GM23338 (cell line): ENCODE results near the gene ADCY3. TPM values are rescaled to one million over a fixed set of nuclear protein-coding genes. Genes with fewer than 3 reads are reported as not detected.

ENCODE experiments used
- ATAC-seq: fragments of 200-7000 bp; cut with Tn5 transposase; 3 replicates; pipeline ENCODE4 v1.9.1; 2020
- DNase-seq: peaks from one replicate; pipeline ENCODE4 v3.0.0-alpha.2; 2015; ENCODE audit warnings: low spot score
- H2AFZ ChIP-seq: fragments of 200-600 bp; sonication (generic); 2 replicates; pipeline ENCODE4 v1.8.0; 2016; ENCODE audit warnings: antibody characterized with exemption, mild to moderate bottlenecking, moderate library complexity
- H3F3A ChIP-seq: fragments of 200-600 bp; sonication (generic); replicated peaks from 2 replicates; pipeline ENCODE4 v1.8.0; 2017; ENCODE audit warnings: antibody characterized with exemption, mixed run types, low read depth
- H3K27ac ChIP-seq: fragments of 200-600 bp; sonication (generic); 2 replicates; pipeline ENCODE4 v1.6.1; 2016; ENCODE audit warnings: low read depth
- H3K27me3 ChIP-seq: fragments of 200-600 bp; sonication (generic); 2 replicates; pipeline ENCODE4 v1.8.0; 2016; ENCODE audit warnings: mild to moderate bottlenecking, mixed run types, moderate library complexity; ENCODE audit not compliant: insufficient read depth
- H3K36me3 ChIP-seq: fragments of 200-600 bp; sonication (generic); 2 replicates; pipeline ENCODE4 v1.8.0; 2016; ENCODE audit warnings: mild to moderate bottlenecking; ENCODE audit not compliant: insufficient read depth
- H3K4me1 ChIP-seq: fragments of 200-600 bp; sonication (generic); 2 replicates; pipeline ENCODE4 v1.8.0; 2016; ENCODE audit warnings: mild to moderate bottlenecking, moderate library complexity; ENCODE audit not compliant: insufficient read depth
- H3K4me2 ChIP-seq: fragments of 200-600 bp; sonication (generic); 2 replicates; pipeline ENCODE4 v1.7.1; 2017; ENCODE audit warnings: mixed run types
- H3K4me3 ChIP-seq: fragments of 200-600 bp; sonication (generic); 2 replicates; pipeline ENCODE4 v1.6.1; 2016; ENCODE audit warnings: mixed run types
- H3K79me2 ChIP-seq: fragments of 200-600 bp; sonication (generic); replicated peaks from 2 replicates; pipeline ENCODE4 v1.8.0; 2017; ENCODE audit warnings: mild to moderate bottlenecking; ENCODE audit not compliant: insufficient read depth
- H3K9me2 ChIP-seq: fragments of 200-600 bp; sonication (generic); 2 replicates; pipeline ENCODE4 v1.8.0; 2017; ENCODE audit not compliant: insufficient read depth
- H4K20me1 ChIP-seq: fragments of 200-600 bp; sonication (generic); replicated peaks from 2 replicates; pipeline ENCODE4 v1.8.0; 2017; ENCODE audit warnings: mild to moderate bottlenecking; ENCODE audit not compliant: insufficient read depth
- H3K27ac Mint-ChIP-seq: 2 replicates; pipeline ENCODE4 v1.8.0; 2020; ENCODE audit warnings: inconsistent platforms, mild to moderate bottlenecking, moderate library complexity, mixed read lengths
- H3K27me3 Mint-ChIP-seq: 3 replicates; pipeline ENCODE4 v1.8.0; 2022; ENCODE audit warnings: low read depth, mild to moderate bottlenecking, moderate library complexity, mixed read lengths, inconsistent platforms; ENCODE audit not compliant: insufficient read depth, poor library complexity
- H3K36me3 Mint-ChIP-seq: 3 replicates; pipeline ENCODE4 v1.8.0; 2021; ENCODE audit warnings: low read depth, mild to moderate bottlenecking, inconsistent platforms, moderate library complexity, mixed read lengths
- H3K4me1 Mint-ChIP-seq: 3 replicates; pipeline ENCODE4 v1.8.0; 2020; ENCODE audit warnings: mild to moderate bottlenecking, inconsistent platforms, mixed read lengths
- H3K4me3 Mint-ChIP-seq: 3 replicates; pipeline ENCODE4 v1.8.0; 2021; ENCODE audit warnings: moderate library complexity, mild to moderate bottlenecking, inconsistent platforms, mixed read lengths
- H3K9me3 Mint-ChIP-seq: 3 replicates; pipeline ENCODE4 v1.8.0; 2020; ENCODE audit warnings: moderate library complexity, mild to moderate bottlenecking, inconsistent platforms, mixed read lengths
- CREB1 ChIP-seq: fragments of 250-450 bp; sonication (Bioruptor Pico); IDR thresholded peaks from 2 replicates; pipeline ENCODE4 v1.5.0; 2020; ENCODE audit warnings: low read depth, mild to moderate bottlenecking, moderate library complexity
- EZH2 ChIP-seq: fragments of 200-600 bp; sonication (generic); IDR thresholded peaks from one replicate; pipeline ENCODE4 v1.8.0; 2017; ENCODE audit warnings: antibody characterized with exemption, mild to moderate bottlenecking, low read depth; ENCODE audit not compliant: unreplicated experiment
- EZH2phosphoT487 ChIP-seq: fragments of 200-600 bp; sonication (generic); IDR thresholded peaks from one replicate; pipeline ENCODE4 v1.8.1; 2018; ENCODE audit warnings: antibody characterized with exemption; ENCODE audit not compliant: unreplicated experiment
- JUNB ChIP-seq: IDR thresholded peaks from one replicate; pipeline ENCODE4 v1.6.1; 2016; ENCODE audit warnings: antibody characterized with exemption; ENCODE audit not compliant: unreplicated experiment
- NANOG ChIP-seq: IDR thresholded peaks from 2 replicates; pipeline ENCODE4 v1.6.1; 2016; ENCODE audit warnings: antibody characterized with exemption, borderline replicate concordance
- POLR2AphosphoS5 ChIP-seq: IDR thresholded peaks from 2 replicates; pipeline ENCODE4 v1.6.1; 2016; ENCODE audit warnings: antibody characterized with exemption, low read depth
- STAT1 ChIP-seq: IDR thresholded peaks from one replicate; pipeline ENCODE4 v1.6.1; 2016; ENCODE audit warnings: antibody characterized with exemption; ENCODE audit not compliant: unreplicated experiment
- ZNF114 ChIP-seq: fragments of 250-450 bp; sonication (Bioruptor Pico); IDR thresholded peaks from 2 replicates; pipeline ENCODE4 v1.5.0; 2020; ENCODE audit warnings: mild to moderate bottlenecking, moderate library complexity
- ZNF331 ChIP-seq: fragments of 250-450 bp; sonication (Bioruptor Pico); IDR thresholded peaks from 2 replicates; pipeline ENCODE4 v1.5.0; 2020; ENCODE audit warnings: low read depth, mild to moderate bottlenecking, moderate library complexity
- polyA plus RNA-seq: library from polyadenylated mRNA; unstranded; fragments of >200 nt; fragmentation: Nextera tagmentation; extraction: Ambion mirVana; gene quantifications from 2 replicates; pipeline ENCODE4 v1.2.1, GENCODE V29; 2016
- total RNA-seq: library from RNA; depleted of rRNA; stranded (reverse); fragments of >200 nt; shearing (Covaris generic); gene quantifications from 2 replicates; pipeline ENCODE4 v1.2.3, GENCODE V29; 2014
- TF ChIP-seq, protein P1 (sequence below): IDR thresholded peaks from 2 replicates; pipeline ENCODE4 v1.6.1; 2016; ENCODE audit warnings: antibody characterized with exemption
- TF ChIP-seq, protein P2 (sequence below): IDR thresholded peaks from one replicate; pipeline ENCODE4 v1.6.1; 2018; ENCODE audit warnings: antibody characterized with exemption; ENCODE audit not compliant: unreplicated experiment
- TF ChIP-seq, protein P3 (sequence below), 2 experiments: fragments of 200-600 bp in 1 of 2; sonication (generic) in 1 of 2; conservative IDR thresholded peaks; 2 replicates each; pipeline versions ENCODE4 v1.5.1 to v1.6.1; 2016 to 2017; ENCODE audit warnings: antibody characterized with exemption in 2 of 2, low read depth in 2 of 2, mild to moderate bottlenecking in 2 of 2, moderate library complexity in 1 of 2
- TF ChIP-seq, protein P4 (sequence below): fragments of 250-450 bp; sonication (Bioruptor Pico); IDR thresholded peaks from 2 replicates; pipeline ENCODE4 v1.5.0; 2020; ENCODE audit warnings: mild to moderate bottlenecking, moderate library complexity

Gene ADCY3
- total and polyA plus RNA-seq, 2 experiments from 2014 or later, result 9.7 to 32.4 TPM

DNA sequence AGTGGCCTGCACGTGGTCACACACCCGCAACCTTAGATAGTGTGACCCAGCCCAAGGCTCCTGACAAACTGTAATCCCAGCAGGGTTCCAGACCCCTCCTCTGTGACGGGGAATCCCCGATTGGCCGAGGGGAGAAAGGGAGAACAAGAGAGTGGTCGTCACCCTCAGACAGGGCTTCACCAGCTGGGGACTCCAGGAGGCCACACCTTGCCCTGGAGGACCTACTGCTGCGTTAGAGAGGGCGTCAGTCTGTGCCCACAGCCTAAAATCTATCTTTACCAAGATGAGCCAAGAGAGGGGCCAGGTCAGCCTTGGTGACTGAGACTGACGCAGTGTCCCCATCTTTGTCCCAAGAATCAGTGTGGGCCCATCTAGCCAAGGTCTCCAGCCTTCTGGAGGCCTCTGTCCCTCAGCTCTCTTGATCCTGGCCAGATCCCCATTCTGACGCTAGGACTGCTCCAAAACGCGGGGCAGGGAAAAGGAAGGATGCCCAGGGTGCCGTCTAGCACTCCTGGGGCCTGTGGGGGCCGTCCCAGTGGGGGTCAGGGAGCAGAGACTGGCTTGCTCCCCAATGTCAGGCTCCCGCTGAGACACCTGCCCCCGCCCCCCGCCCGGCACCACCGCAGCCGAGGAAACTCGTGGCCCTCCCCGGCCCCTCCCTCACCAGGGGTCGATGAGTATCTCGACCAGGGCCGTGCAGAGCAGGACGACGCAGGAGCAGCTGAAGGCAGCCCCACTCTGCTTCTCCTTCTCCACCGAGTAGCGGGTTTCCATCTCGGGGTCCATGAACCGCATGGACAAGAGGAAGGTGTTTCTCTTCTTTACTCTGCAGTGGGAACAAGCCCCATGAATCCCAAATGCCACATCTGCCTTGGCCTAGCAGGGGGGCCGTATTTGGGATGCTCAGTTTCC lies 86.0 kb downstream of the ADCY3 start:
- Mint-ChIP-seq H3K4me1 (peaks cover 17% of the 10 kb centered on the region), H3K36me3 (peaks cover 52% of the 10 kb centered on the region), H3K27me3 (peaks cover 7% of the 10 kb centered on the region), H3K4me3 (no peak overlapping the region), H3K9me3 (no peaks in the 10 kb centered on the region), H3K27ac (no peak overlapping the region)
- TF ChIP-seq, protein P1, sequence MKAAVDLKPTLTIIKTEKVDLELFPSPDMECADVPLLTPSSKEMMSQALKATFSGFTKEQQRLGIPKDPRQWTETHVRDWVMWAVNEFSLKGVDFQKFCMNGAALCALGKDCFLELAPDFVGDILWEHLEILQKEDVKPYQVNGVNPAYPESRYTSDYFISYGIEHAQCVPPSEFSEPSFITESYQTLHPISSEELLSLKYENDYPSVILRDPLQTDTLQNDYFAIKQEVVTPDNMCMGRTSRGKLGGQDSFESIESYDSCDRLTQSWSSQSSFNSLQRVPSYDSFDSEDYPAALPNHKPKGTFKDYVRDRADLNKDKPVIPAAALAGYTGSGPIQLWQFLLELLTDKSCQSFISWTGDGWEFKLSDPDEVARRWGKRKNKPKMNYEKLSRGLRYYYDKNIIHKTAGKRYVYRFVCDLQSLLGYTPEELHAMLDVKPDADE, result no peak
- TF ChIP-seq JUNB (no peak), STAT1 (no peak), EZH2 (no peak), EZH2phosphoT487 (no peak), NANOG (no peak), CREB1 (no peak), ZNF114 (no peak), POLR2AphosphoS5 (no peak), ZNF331 (CRISPR knock-in tag) (no peak)
- TF ChIP-seq, protein P2, sequence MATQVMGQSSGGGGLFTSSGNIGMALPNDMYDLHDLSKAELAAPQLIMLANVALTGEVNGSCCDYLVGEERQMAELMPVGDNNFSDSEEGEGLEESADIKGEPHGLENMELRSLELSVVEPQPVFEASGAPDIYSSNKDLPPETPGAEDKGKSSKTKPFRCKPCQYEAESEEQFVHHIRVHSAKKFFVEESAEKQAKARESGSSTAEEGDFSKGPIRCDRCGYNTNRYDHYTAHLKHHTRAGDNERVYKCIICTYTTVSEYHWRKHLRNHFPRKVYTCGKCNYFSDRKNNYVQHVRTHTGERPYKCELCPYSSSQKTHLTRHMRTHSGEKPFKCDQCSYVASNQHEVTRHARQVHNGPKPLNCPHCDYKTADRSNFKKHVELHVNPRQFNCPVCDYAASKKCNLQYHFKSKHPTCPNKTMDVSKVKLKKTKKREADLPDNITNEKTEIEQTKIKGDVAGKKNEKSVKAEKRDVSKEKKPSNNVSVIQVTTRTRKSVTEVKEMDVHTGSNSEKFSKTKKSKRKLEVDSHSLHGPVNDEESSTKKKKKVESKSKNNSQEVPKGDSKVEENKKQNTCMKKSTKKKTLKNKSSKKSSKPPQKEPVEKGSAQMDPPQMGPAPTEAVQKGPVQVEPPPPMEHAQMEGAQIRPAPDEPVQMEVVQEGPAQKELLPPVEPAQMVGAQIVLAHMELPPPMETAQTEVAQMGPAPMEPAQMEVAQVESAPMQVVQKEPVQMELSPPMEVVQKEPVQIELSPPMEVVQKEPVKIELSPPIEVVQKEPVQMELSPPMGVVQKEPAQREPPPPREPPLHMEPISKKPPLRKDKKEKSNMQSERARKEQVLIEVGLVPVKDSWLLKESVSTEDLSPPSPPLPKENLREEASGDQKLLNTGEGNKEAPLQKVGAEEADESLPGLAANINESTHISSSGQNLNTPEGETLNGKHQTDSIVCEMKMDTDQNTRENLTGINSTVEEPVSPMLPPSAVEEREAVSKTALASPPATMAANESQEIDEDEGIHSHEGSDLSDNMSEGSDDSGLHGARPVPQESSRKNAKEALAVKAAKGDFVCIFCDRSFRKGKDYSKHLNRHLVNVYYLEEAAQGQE, result no peak
- TF ChIP-seq, protein P3, sequence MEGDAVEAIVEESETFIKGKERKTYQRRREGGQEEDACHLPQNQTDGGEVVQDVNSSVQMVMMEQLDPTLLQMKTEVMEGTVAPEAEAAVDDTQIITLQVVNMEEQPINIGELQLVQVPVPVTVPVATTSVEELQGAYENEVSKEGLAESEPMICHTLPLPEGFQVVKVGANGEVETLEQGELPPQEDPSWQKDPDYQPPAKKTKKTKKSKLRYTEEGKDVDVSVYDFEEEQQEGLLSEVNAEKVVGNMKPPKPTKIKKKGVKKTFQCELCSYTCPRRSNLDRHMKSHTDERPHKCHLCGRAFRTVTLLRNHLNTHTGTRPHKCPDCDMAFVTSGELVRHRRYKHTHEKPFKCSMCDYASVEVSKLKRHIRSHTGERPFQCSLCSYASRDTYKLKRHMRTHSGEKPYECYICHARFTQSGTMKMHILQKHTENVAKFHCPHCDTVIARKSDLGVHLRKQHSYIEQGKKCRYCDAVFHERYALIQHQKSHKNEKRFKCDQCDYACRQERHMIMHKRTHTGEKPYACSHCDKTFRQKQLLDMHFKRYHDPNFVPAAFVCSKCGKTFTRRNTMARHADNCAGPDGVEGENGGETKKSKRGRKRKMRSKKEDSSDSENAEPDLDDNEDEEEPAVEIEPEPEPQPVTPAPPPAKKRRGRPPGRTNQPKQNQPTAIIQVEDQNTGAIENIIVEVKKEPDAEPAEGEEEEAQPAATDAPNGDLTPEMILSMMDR (conservative IDR thresholded peaks at IDR 0.05; ENCODE audit: low read depth in 2 of 2), result no peak
- TF ChIP-seq, protein P4, sequence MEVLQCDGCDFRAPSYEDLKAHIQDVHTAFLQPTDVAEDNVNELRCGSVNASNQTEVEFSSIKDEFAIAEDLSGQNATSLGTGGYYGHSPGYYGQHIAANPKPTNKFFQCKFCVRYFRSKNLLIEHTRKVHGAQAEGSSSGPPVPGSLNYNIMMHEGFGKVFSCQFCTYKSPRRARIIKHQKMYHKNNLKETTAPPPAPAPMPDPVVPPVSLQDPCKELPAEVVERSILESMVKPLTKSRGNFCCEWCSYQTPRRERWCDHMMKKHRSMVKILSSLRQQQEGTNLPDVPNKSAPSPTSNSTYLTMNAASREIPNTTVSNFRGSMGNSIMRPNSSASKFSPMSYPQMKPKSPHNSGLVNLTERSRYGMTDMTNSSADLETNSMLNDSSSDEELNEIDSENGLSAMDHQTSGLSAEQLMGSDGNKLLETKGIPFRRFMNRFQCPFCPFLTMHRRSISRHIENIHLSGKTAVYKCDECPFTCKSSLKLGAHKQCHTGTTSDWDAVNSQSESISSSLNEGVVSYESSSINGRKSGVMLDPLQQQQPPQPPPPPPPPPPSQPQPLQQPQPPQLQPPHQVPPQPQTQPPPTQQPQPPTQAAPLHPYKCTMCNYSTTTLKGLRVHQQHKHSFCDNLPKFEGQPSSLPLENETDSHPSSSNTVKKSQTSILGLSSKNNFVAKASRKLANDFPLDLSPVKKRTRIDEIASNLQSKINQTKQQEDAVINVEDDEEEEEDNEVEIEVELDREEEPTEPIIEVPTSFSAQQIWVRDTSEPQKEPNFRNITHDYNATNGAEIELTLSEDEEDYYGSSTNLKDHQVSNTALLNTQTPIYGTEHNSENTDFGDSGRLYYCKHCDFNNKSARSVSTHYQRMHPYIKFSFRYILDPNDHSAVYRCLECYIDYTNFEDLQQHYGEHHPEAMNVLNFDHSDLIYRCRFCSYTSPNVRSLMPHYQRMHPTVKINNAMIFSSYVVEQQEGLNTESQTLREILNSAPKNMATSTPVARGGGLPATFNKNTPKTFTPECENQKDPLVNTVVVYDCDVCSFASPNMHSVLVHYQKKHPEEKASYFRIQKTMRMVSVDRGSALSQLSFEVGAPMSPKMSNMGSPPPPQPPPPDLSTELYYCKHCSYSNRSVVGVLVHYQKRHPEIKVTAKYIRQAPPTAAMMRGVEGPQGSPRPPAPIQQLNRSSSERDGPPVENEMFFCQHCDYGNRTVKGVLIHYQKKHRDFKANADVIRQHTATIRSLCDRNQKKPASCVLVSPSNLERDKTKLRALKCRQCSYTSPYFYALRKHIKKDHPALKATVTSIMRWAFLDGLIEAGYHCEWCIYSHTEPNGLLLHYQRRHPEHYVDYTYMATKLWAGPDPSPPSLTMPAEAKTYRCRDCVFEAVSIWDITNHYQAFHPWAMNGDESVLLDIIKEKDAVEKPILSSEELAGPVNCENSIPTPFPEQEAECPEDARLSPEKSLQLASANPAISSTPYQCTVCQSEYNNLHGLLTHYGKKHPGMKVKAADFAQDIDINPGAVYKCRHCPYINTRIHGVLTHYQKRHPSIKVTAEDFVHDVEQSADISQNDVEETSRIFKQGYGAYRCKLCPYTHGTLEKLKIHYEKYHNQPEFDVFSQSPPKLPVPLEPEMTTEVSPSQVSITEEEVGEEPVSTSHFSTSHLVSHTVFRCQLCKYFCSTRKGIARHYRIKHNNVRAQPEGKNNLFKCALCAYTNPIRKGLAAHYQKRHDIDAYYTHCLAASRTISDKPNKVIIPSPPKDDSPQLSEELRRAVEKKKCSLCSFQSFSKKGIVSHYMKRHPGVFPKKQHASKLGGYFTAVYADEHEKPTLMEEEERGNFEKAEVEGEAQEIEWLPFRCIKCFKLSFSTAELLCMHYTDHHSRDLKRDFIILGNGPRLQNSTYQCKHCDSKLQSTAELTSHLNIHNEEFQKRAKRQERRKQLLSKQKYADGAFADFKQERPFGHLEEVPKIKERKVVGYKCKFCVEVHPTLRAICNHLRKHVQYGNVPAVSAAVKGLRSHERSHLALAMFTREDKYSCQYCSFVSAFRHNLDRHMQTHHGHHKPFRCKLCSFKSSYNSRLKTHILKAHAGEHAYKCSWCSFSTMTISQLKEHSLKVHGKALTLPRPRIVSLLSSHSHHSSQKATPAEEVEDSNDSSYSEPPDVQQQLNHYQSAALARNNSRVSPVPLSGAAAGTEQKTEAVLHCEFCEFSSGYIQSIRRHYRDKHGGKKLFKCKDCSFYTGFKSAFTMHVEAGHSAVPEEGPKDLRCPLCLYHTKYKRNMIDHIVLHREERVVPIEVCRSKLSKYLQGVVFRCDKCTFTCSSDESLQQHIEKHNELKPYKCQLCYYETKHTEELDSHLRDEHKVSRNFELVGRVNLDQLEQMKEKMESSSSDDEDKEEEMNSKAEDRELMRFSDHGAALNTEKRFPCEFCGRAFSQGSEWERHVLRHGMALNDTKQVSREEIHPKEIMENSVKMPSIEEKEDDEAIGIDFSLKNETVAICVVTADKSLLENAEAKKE (CRISPR knock-in tag), result no peak
- H3K4me3 ChIP-seq, result no peak overlapping the region
- DNase-seq (no peak), ATAC-seq (no peak)
- no peak overlapping the region for H2AFZ ChIP-seq
- H3K9me2 ChIP-seq, result no peaks in the 10 kb centered on the region
- no peaks in the 10 kb centered on the region for H3K27me3 ChIP-seq
- H4K20me1 ChIP-seq, result no peaks in the 10 kb centered on the region
- H3K4me2 ChIP-seq, result no peak overlapping the region
- H3K27ac ChIP-seq, result no peak overlapping the region
- H3K36me3 ChIP-seq, result no peaks in the 10 kb centered on the region
- 0 out of 2 replicates have a peak, but pooled peaks cover 3% of the 10 kb centered on the region for H3K4me1 ChIP-seq
- no peaks in the 10 kb centered on the region for H3K79me2 ChIP-seq
- H3F3A ChIP-seq, result no peaks in the 10 kb centered on the region
